Pancreas (tissue), 10 donors: Measurements from ENCODE around the gene JMJD6. TPM values are rescaled to one million over a fixed set of nuclear protein-coding genes. Genes with fewer than 3 reads are reported as not detected.

Experiments used
- ATAC-seq, 4 donors: fragments of 200-7000 bp; cut with Tn5 transposase; one replicate each; pipeline versions ENCODE4 v1.8.0 to v1.9.1; 2020; ENCODE audit warnings: mild to moderate bottlenecking in 4 of 4, moderate library complexity in 4 of 4
- DNase-seq, 6 donors: peaks; one replicate each; pipeline ENCODE4 v3.0.0-alpha.2; 2020
- FAIRE-seq: peaks from 2 replicates; lab custom pipeline; 2012; peaks lifted over from hg19 to GRCh38; lab: Jason Lieb, UNC
- H3K27ac ChIP-seq, 4 donors: fragments of 200-600 bp; sonication (generic); 1 replicate in 3 of 4; 2 replicates in 1 of 4; pipeline versions ENCODE4 v1.5.0 to v1.8.0; 2020
- H3K27me3 ChIP-seq, 4 donors: fragments of 200-600 bp; one replicate each; pipeline ENCODE4 v1.8.0; 2021
- H3K36me3 ChIP-seq, 3 donors: fragments of 200-600 bp; sonication (generic) in 1 of 3; one replicate each; pipeline versions ENCODE4 v1.5.0 to v1.8.0; 2020 to 2021
- H3K4me1 ChIP-seq, 3 donors: fragments of 200-600 bp; one replicate each; pipeline ENCODE4 v1.8.0; 2021
- H3K4me3 ChIP-seq, 4 donors: fragments of 200-600 bp; sonication (generic) in 2 of 4; one replicate each; pipeline versions ENCODE4 v1.5.0 to v1.8.0; 2020 to 2021
- H3K9me3 ChIP-seq, 4 donors: fragments of 200-600 bp; one replicate each; pipeline ENCODE4 v1.8.0; 2021
- CTCF ChIP-seq, 4 donors: fragments of 200-600 bp; sonication (generic) in 3 of 4; IDR thresholded peaks; one replicate each; pipeline versions ENCODE4 v1.5.0 to v1.8.0; 2021; ENCODE audit warnings: antibody characterized with exemption in 4 of 4
- WGBS, 2 donors: extraction: QIAGEN DNeasy Blood & Tissue Kit; methylation state at CpG; one replicate each; pipeline ENCODE4 v1.1.7; 2013; 5-methylcytosine and 5-hydroxymethylcytosine counted together
- intact Hi-C, 3 donors: fragments of 100-400 bp; cut with DNase I; formaldehyde crosslinking; loops; one replicate each; pipeline versions ENCODE4 v1.11.1 to v1.14.2; 2022
- polyA plus RNA-seq, 2 donors: library from polyadenylated mRNA; stranded (reverse); fragments of 200-250 nt; gene quantifications; one replicate each; pipeline ENCODE4 v1.2.3, GENCODE V29; 2013
- total RNA-seq, 6 donors: library from RNA; stranded (reverse); fragmentation: NEBNext Ultra II Directional in 4 of 6; extraction: Animal tissue kit (Norgen Biotek cat#: 25700) in 4 of 6; gene quantifications; one replicate each; pipeline versions ENCODE4 v1.2.1 to v1.2.4, GENCODE V29; 2021 to 2023
- donor health status: healthy with polysubstance abuse.
- donor health status: DM: no; HTN: no; CAD: no; lungs with moderate emphysema.
- donor health status: DM: no; HTN: no; CAD: no.
- donor health status: control.
- donor health status: control.
- donor health status: Bipolar disorder and iron deficiency.
- donor health status: DM: yes; HTN: yes; CAD: no.
- donor health status: DM: no; HTN: no; CAD: no.
- donor health status: DM: no; HTN: no; CAD: no.
- donor health status: DM: yes; HTN: yes; CAD: no.

Gene JMJD6
- total and polyA plus RNA-seq, 8 donors = 12.4 to 54.0 (median 16.5) TPM

GRCh38 chr17:76737082-76737675 lies 10.8 kb upstream of the JMJD6 start, which contains the start of gene SRSF2:
TSS of gene SRSF2 (minus strand) at chr17:76737331. CDS start at chr17:76737160, 171 bp downstream.
- FAIRE-seq (peak; percentile 83), DNase-seq (peak; percentile 97 to 99 (median 98)), ATAC-seq (peak; percentile 86 to 93 (median 88))
- H3K4me1 ChIP-seq = peaks cover 23 to 31% (median 26%) of the 10 kb centered on the region in 3 donors
- TF ChIP-seq CTCF (IDR thresholded peaks at IDR 0.05) = no peak
- peak within 1 kb of the TSS; percentile 95 to 99 (median 97) for H3K27ac ChIP-seq
- intact Hi-C loops = no loop called here
- WGBS, 2 donors = 0 to 1% methylated on average over 59 to 60 of the region's 60 CpGs
- H3K36me3 ChIP-seq = peaks cover 0 to 35% (median 10%) of the 10 kb centered on the region in 3 donors
- no peaks in the 10 kb centered on the region for H3K9me3 ChIP-seq
- peak within 1 kb of the TSS; percentile 91 to 98 (median 94) for H3K4me3 ChIP-seq
- no peaks in the 10 kb centered on the region for H3K27me3 ChIP-seq

GRCh38 chr17:76736349-76737081 lies 10.1 kb upstream of the JMJD6 start:
- peak overlapping the region; percentile 91 to 98 (median 94) for H3K4me3 ChIP-seq
- WGBS, 2 donors = 1 to 2% methylated on average over 84 to 117 of the region's 117 CpGs
- DNase-seq (peak; percentile 71 to 93 (median 82)), ATAC-seq (peak; percentile 28 to 59 (median 39)), FAIRE-seq (no peak)
- peaks cover 23 to 31% (median 29%) of the 10 kb centered on the region in 3 donors for H3K4me1 ChIP-seq
- no peaks in the 10 kb centered on the region for H3K9me3 ChIP-seq
- peak overlapping the region; percentile 95 to 99 (median 97) for H3K27ac ChIP-seq
- intact Hi-C loops = no loop called here
- no peaks in the 10 kb centered on the region for H3K27me3 ChIP-seq
- TF ChIP-seq CTCF (IDR thresholded peaks at IDR 0.05) = peak in 1 of 4 donors; percentile 13
- peaks cover 0 to 35% (median 10%) of the 10 kb centered on the region in 3 donors for H3K36me3 ChIP-seq

GRCh38 chr17:76735586-76736348 lies 9.4 kb upstream of the JMJD6 start:
- Histone ChIP-seq H3K36me3 (peaks cover 0 to 40% (median 10%) of the 10 kb centered on the region in 3 donors), H3K4me3 (peak overlapping the region; percentile 91 to 98 (median 94)), H3K27ac (peak overlapping the region; percentile 95 to 99 (median 97)), H3K27me3 (no peaks in the 10 kb centered on the region), H3K4me1 (peaks cover 23 to 31% (median 29%) of the 10 kb centered on the region in 3 donors), H3K9me3 (no peaks in the 10 kb centered on the region)
- FAIRE-seq (no peak), DNase-seq (no peak), ATAC-seq (no peak)
- WGBS, 2 donors = 1% methylated on average over 20 of the region's 20 CpGs
- no peak for TF ChIP-seq CTCF (IDR thresholded peaks at IDR 0.05)
- intact Hi-C loops = no loop called here

GRCh38 chr17:76735006-76735405 lies 8.6 kb upstream of the JMJD6 start:
- no peaks in the 10 kb centered on the region for H3K27me3 ChIP-seq
- DNase-seq (no peak), FAIRE-seq (no peak), ATAC-seq (no peak)
- H3K36me3 ChIP-seq = peaks cover 0 to 40% (median 10%) of the 10 kb centered on the region in 3 donors
- intact Hi-C loops = no loop called here
- H3K27ac ChIP-seq = peak overlapping the region in 2 of 4 donors; percentile 97 to 99
- TF ChIP-seq CTCF (IDR thresholded peaks at IDR 0.05) = no peak
- peak overlapping the region in 3 of 4 donors; percentile 91 to 98 (median 93) for H3K4me3 ChIP-seq
- WGBS, 2 donors = 3 to 9% methylated on average over 5 of the region's 5 CpGs
- no peaks in the 10 kb centered on the region for H3K9me3 ChIP-seq
- H3K4me1 ChIP-seq = peaks cover 23 to 31% (median 29%) of the 10 kb centered on the region in 3 donors
